Parathyroid adenoma (tissue), 2 donors: ENCODE data around the gene COL6A3.

Experiments used
- H2AFZ ChIP-seq: fragments of 300-600 bp; sonication (generic); one replicate; pipeline ENCODE4 v1.7.0; 2017; ENCODE audit warnings: antibody characterized with exemption, mild to moderate bottlenecking
- H3K27ac ChIP-seq: fragments of 300-600 bp; sonication (generic); one replicate; pipeline ENCODE4 v1.7.0; 2017
- H3K27me3 ChIP-seq: fragments of 300-600 bp; sonication (generic); one replicate; pipeline ENCODE4 v1.7.0; 2017; ENCODE audit warnings: low read length; ENCODE audit not compliant: control insufficient read depth, insufficient read depth
- H3K36me3 ChIP-seq: fragments of 300-600 bp; sonication (generic); one replicate; pipeline ENCODE4 v1.7.0; 2017; ENCODE audit warnings: low read length; ENCODE audit not compliant: control insufficient read depth, insufficient read depth
- H3K4me1 ChIP-seq: fragments of 300-600 bp; sonication (generic); one replicate; pipeline ENCODE4 v1.7.0; 2017; ENCODE audit warnings: control low read depth
- H3K4me2 ChIP-seq: fragments of 300-600 bp; sonication (generic); one replicate; pipeline ENCODE4 v1.7.0; 2017; ENCODE audit warnings: low read length
- H3K4me3 ChIP-seq: fragments of 300-600 bp; sonication (generic); one replicate; pipeline ENCODE4 v1.7.0; 2017; ENCODE audit warnings: low read depth, low read length
- H3K79me2 ChIP-seq: fragments of 300-600 bp; sonication (generic); one replicate; pipeline ENCODE4 v1.7.0; 2017; ENCODE audit warnings: control low read depth
- H3K9ac ChIP-seq: fragments of 300-600 bp; sonication (generic); one replicate; pipeline ENCODE4 v1.7.0; 2017; ENCODE audit warnings: mild to moderate bottlenecking
- H3K9me3 ChIP-seq: fragments of 300-600 bp; sonication (generic); one replicate; pipeline ENCODE4 v1.7.0; 2017; ENCODE audit warnings: low read length; ENCODE audit not compliant: control insufficient read depth
- TF ChIP-seq, protein P1 (sequence below): fragments of 300-600 bp; sonication (generic); IDR thresholded peaks from one replicate; pipeline ENCODE4 v1.7.0; 2017; ENCODE audit warnings: antibody characterized with exemption, mild to moderate bottlenecking
- donor health status: primary hyperparathyroidism.

Gene COL6A3

GRCh38 chr2:237457388-237457941, 43.5 kb upstream of the COL6A3 start:
- no peaks in the 10 kb centered on the region for H3K9me3 ChIP-seq
- no peak overlapping the region for H3K27ac ChIP-seq
- no peaks in the 10 kb centered on the region for H3K4me1 ChIP-seq
- no peak overlapping the region for H3K9ac ChIP-seq
- H3K79me2 ChIP-seq = no peaks in the 10 kb centered on the region
- no peak overlapping the region for H3K4me3 ChIP-seq
- no peak overlapping the region for H3K4me2 ChIP-seq
- TF ChIP-seq, protein P1, sequence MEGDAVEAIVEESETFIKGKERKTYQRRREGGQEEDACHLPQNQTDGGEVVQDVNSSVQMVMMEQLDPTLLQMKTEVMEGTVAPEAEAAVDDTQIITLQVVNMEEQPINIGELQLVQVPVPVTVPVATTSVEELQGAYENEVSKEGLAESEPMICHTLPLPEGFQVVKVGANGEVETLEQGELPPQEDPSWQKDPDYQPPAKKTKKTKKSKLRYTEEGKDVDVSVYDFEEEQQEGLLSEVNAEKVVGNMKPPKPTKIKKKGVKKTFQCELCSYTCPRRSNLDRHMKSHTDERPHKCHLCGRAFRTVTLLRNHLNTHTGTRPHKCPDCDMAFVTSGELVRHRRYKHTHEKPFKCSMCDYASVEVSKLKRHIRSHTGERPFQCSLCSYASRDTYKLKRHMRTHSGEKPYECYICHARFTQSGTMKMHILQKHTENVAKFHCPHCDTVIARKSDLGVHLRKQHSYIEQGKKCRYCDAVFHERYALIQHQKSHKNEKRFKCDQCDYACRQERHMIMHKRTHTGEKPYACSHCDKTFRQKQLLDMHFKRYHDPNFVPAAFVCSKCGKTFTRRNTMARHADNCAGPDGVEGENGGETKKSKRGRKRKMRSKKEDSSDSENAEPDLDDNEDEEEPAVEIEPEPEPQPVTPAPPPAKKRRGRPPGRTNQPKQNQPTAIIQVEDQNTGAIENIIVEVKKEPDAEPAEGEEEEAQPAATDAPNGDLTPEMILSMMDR = no peak
- H2AFZ ChIP-seq = no peak overlapping the region
- no peaks in the 10 kb centered on the region for H3K36me3 ChIP-seq
- no peaks in the 10 kb centered on the region for H3K27me3 ChIP-seq

DNA sequence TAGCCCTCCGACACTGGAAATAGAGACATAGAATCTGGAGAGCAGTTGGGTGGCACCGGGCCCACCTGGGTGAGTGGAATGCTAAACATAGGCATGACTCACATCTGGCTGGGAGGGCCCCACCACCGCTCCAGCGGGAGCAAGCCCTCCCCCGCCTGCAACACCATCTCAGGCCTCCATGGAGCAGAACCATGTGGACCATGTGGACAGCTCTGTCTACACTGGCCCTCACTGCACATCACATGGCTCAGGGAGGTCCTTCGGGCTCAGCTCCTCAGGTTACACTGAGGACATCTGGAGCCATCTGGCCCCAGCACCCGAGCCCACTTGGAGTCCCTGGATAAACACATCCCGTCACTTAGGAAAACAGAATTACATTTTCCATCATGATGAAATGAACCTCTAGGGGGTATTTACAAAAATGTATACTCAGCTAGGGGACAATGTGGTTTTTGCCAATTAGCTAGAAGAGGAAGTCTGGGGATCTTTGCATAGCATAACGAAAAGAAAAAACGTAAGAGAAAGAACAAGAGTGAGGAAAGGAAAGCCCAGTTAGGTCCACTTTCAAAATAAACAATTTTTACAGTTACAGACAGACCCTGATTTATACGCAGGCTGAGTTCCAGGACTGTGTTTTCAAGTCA, 42.4 kb upstream of the COL6A3 start:
- H3K36me3 ChIP-seq = no peaks in the 10 kb centered on the region
- H3K9me3 ChIP-seq = no peaks in the 10 kb centered on the region
- H3K27ac ChIP-seq = no peak overlapping the region
- TF ChIP-seq, protein P1 = no peak
- no peaks in the 10 kb centered on the region for H3K79me2 ChIP-seq
- H3K27me3 ChIP-seq = no peaks in the 10 kb centered on the region
- no peak overlapping the region for H3K4me3 ChIP-seq
- H3K4me2 ChIP-seq = no peak overlapping the region
- no peak overlapping the region for H2AFZ ChIP-seq
- no peak overlapping the region for H3K9ac ChIP-seq
- H3K4me1 ChIP-seq = no peaks in the 10 kb centered on the region

DNA sequence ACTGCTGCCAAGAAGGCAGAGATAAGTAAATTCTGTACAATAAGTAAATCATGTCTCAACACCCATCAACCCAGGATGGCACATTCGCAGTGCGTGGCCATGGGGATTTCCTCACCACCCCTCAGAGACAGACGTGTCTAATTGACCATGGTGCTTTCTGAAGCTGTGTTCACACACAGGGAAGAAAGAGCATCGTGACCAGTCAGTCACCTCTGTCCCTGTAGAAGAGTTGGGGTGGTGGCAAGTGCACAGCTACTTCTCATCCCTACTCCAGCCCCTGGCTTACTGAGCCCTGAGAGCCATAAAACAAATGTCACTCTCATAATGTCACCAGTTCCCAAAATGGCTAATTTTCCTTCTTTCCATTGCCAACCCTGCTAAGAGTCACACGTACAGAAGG, 41.8 kb upstream of the COL6A3 start:
- TF ChIP-seq, protein P1 = no peak
- Histone ChIP-seq H3K4me1 (no peaks in the 10 kb centered on the region), H2AFZ (no peak overlapping the region), H3K79me2 (no peaks in the 10 kb centered on the region), H3K27ac (no peak overlapping the region), H3K4me2 (no peak overlapping the region), H3K27me3 (no peaks in the 10 kb centered on the region), H3K36me3 (no peaks in the 10 kb centered on the region), H3K9ac (no peak overlapping the region), H3K9me3 (no peaks in the 10 kb centered on the region), H3K4me3 (no peak overlapping the region)

DNA sequence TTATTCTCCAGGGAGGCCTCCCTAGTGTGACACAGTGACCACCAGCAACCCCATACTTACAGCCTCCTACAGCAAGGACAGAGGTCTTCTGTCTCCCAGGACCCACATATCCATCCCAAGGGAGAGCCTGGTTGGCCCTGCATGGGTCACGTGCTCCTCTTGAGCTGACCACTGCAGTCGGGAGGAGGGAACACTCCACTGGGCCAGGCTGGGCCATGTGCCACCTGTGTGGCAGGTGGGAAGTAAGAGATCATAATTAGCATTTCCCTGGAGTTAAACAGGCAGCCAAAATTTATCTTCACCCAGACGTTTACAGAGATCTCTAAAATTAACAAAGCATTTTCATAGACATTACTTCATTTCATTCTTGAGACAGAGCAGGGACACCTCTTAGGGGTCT, 39.7 kb upstream of the COL6A3 start:
- TF ChIP-seq, protein P1 = no peak
- Histone ChIP-seq H3K27ac (no peak overlapping the region), H3K9me3 (no peaks in the 10 kb centered on the region), H3K4me3 (no peak overlapping the region), H2AFZ (no peak overlapping the region), H3K79me2 (no peaks in the 10 kb centered on the region), H3K36me3 (no peaks in the 10 kb centered on the region), H3K4me1 (no peaks in the 10 kb centered on the region), H3K9ac (no peak overlapping the region), H3K27me3 (no peaks in the 10 kb centered on the region), H3K4me2 (no peak overlapping the region)

GRCh38 chr2:237452861-237453260, 38.9 kb upstream of the COL6A3 start:
- Histone ChIP-seq H2AFZ (no peak overlapping the region), H3K4me3 (no peak overlapping the region), H3K4me1 (no peaks in the 10 kb centered on the region), H3K9me3 (no peaks in the 10 kb centered on the region), H3K36me3 (no peaks in the 10 kb centered on the region), H3K27ac (no peak overlapping the region), H3K4me2 (no peak overlapping the region), H3K27me3 (no peaks in the 10 kb centered on the region), H3K79me2 (no peaks in the 10 kb centered on the region), H3K9ac (no peak overlapping the region)
- TF ChIP-seq, protein P1 = no peak
